H9 (cell line): ENCODE measurements around the gene PNRC2. TPM values are rescaled to one million over a fixed set of nuclear protein-coding genes. Genes with fewer than 3 reads are reported as not detected.

Experiments used
- DNase-seq: peaks from one replicate; pipeline ENCODE4 v3.0.0-alpha.2; 2017
- H2AFZ ChIP-seq: one replicate; pipeline ENCODE4 v1.6.1; 2013; ENCODE audit warnings: mild to moderate bottlenecking, low read length, control low read depth, moderate library complexity
- H2AK5ac ChIP-seq: 2 replicates; pipeline ENCODE4 v1.6.1; 2013; ENCODE audit warnings: low read length, control low read depth, mixed read lengths; ENCODE audit not compliant: insufficient read length
- H2BK120ac ChIP-seq: one replicate; pipeline ENCODE4 v1.6.1; 2013; ENCODE audit warnings: low read depth, mild to moderate bottlenecking, low read length, control low read depth, inconsistent platforms; ENCODE audit not compliant: poor library complexity, severe bottlenecking
- H2BK12ac ChIP-seq: 2 replicates; pipeline ENCODE4 v1.6.1; 2013; ENCODE audit warnings: low read length, control low read depth, mixed read lengths, low read depth; ENCODE audit not compliant: insufficient read length
- H2BK15ac ChIP-seq: 2 replicates; pipeline ENCODE4 v1.6.1; 2013; ENCODE audit warnings: low read depth, low read length, control low read depth
- H2BK20ac ChIP-seq: one replicate; pipeline ENCODE4 v1.6.1; 2013; ENCODE audit warnings: low read depth, mild to moderate bottlenecking, low read length, control low read depth, inconsistent platforms; ENCODE audit not compliant: poor library complexity, severe bottlenecking
- H2BK5ac ChIP-seq: 2 replicates; pipeline ENCODE4 v1.6.1; 2013; ENCODE audit warnings: low read length, control low read depth, mixed read lengths; ENCODE audit not compliant: insufficient read length
- H3K14ac ChIP-seq: 2 replicates; pipeline ENCODE4 v1.6.1; 2013; ENCODE audit warnings: low read length, control low read depth; ENCODE audit not compliant: insufficient read depth
- H3K18ac ChIP-seq: 2 replicates; pipeline ENCODE4 v1.6.1; 2013; ENCODE audit warnings: low read depth, mild to moderate bottlenecking, mixed read lengths, low read length, control low read depth; ENCODE audit not compliant: insufficient read length
- H3K23ac ChIP-seq: 2 replicates; pipeline ENCODE4 v1.6.1; 2013; ENCODE audit warnings: low read length, control low read depth, mixed read lengths, low read depth; ENCODE audit not compliant: insufficient read length
- H3K23me2 ChIP-seq: 2 replicates; pipeline ENCODE4 v1.6.1; 2013; ENCODE audit warnings: low read depth, mild to moderate bottlenecking, mixed read lengths, low read length, control low read depth; ENCODE audit not compliant: insufficient read length, poor library complexity, severe bottlenecking
- H3K27ac ChIP-seq: 2 replicates; pipeline ENCODE4 v1.5.1; 2013; ENCODE audit warnings: low read length, control low read depth, mixed read lengths, low read depth; ENCODE audit not compliant: insufficient read length
- H3K27me3 ChIP-seq: 2 replicates; pipeline ENCODE4 v1.6.1; 2013; ENCODE audit warnings: low read length, control low read depth, inconsistent platforms; ENCODE audit not compliant: insufficient read depth
- H3K4ac ChIP-seq: 2 replicates; pipeline ENCODE4 v1.6.1; 2013; ENCODE audit warnings: low read depth, mild to moderate bottlenecking, control low read depth, inconsistent platforms, low read length, moderate library complexity
- H3K4me1 ChIP-seq: 2 replicates; pipeline ENCODE4 v1.6.1; 2013; ENCODE audit warnings: low read length, control low read depth, inconsistent platforms; ENCODE audit not compliant: insufficient read depth
- H3K4me2 ChIP-seq: 2 replicates; pipeline ENCODE4 v1.6.1; 2013; ENCODE audit warnings: low read length, control low read depth, mixed read lengths; ENCODE audit not compliant: insufficient read length, insufficient read depth
- H3K56ac ChIP-seq: 2 replicates; pipeline ENCODE4 v1.6.1; 2013; ENCODE audit warnings: low read depth, mild to moderate bottlenecking, mixed read lengths, low read length, control low read depth; ENCODE audit not compliant: insufficient read length
- H3K79me1 ChIP-seq: 2 replicates; pipeline ENCODE4 v1.6.1; 2013; ENCODE audit warnings: low read depth, mild to moderate bottlenecking, moderate library complexity, low read length, control low read depth, inconsistent platforms; ENCODE audit not compliant: insufficient read depth, poor library complexity, severe bottlenecking
- H3K79me2 ChIP-seq: 2 replicates; pipeline ENCODE4 v1.6.1; 2013; ENCODE audit warnings: low read length, control low read depth, inconsistent platforms; ENCODE audit not compliant: insufficient read depth
- H3K9ac ChIP-seq: 2 replicates; pipeline ENCODE4 v1.6.1; 2013; ENCODE audit warnings: low read length, control low read depth, mixed read lengths; ENCODE audit not compliant: insufficient read length; ENCODE audit errors: extremely low read depth
- H3K9me3 ChIP-seq: one replicate; pipeline ENCODE4 v1.6.1; 2013; ENCODE audit warnings: low read depth, low read length, inconsistent platforms; ENCODE audit not compliant: control insufficient read depth
- H3T11ph ChIP-seq: one replicate; pipeline ENCODE4 v1.6.1; 2013; ENCODE audit warnings: mild to moderate bottlenecking, low read length, control low read depth, inconsistent platforms
- H4K20me1 ChIP-seq: one replicate; pipeline ENCODE4 v1.6.1; 2013; ENCODE audit not compliant: control insufficient read depth, insufficient read length, insufficient read depth
- H4K5ac ChIP-seq: 2 replicates; pipeline ENCODE4 v1.6.1; 2013; ENCODE audit warnings: low read depth, mild to moderate bottlenecking, mixed read lengths, low read length, control low read depth; ENCODE audit not compliant: insufficient read length
- H4K8ac ChIP-seq: replicated peaks from 2 replicates; pipeline ENCODE4 v1.6.1; 2013; ENCODE audit warnings: low read length, control low read depth, mixed read lengths, low read depth; ENCODE audit not compliant: insufficient read length
- H4K91ac ChIP-seq: 2 replicates; pipeline ENCODE4 v1.6.1; 2013; ENCODE audit warnings: low read depth, mild to moderate bottlenecking, moderate library complexity, mixed read lengths, low read length, control low read depth; ENCODE audit not compliant: insufficient read length
- H3K27ac Mint-ChIP-seq, 3 experiments: 2 replicates in 2 of 3; 3 replicates in 1 of 3; pipeline ENCODE4 v1.8.0; 2020 to 2021; ENCODE audit warnings: mixed read lengths in 3 of 3, mild to moderate bottlenecking in 1 of 3, moderate library complexity in 1 of 3
- H3K27me3 Mint-ChIP-seq: 2 replicates; pipeline ENCODE4 v1.8.0; 2021; ENCODE audit warnings: low read depth, mild to moderate bottlenecking, moderate library complexity, mixed read lengths
- H3K36me3 Mint-ChIP-seq, 3 experiments: 2 replicates in 2 of 3; 3 replicates in 1 of 3; pipeline ENCODE4 v1.8.0; 2020 to 2021; ENCODE audit warnings: low read depth in 3 of 3, mixed read lengths in 3 of 3; ENCODE audit not compliant: insufficient read depth in 1 of 3
- H3K4me1 Mint-ChIP-seq, 2 experiments: 2 replicates each; pipeline ENCODE4 v1.8.0; 2020; ENCODE audit warnings: mixed read lengths in 2 of 2
- H3K4me3 Mint-ChIP-seq, 2 experiments: 2 replicates in 1 of 2; 3 replicates in 1 of 2; pipeline ENCODE4 v1.8.0; 2020 to 2021; ENCODE audit warnings: mild to moderate bottlenecking in 2 of 2, mixed read lengths in 2 of 2, moderate library complexity in 1 of 2
- H3K9me3 Mint-ChIP-seq, 2 experiments: 2 replicates in 1 of 2; 3 replicates in 1 of 2; pipeline ENCODE4 v1.8.0; 2020; ENCODE audit warnings: mild to moderate bottlenecking in 2 of 2, mixed read lengths in 2 of 2, moderate library complexity in 1 of 2
- CTCF ChIP-seq: fragments of 200-600 bp; sonication (generic); conservative IDR thresholded peaks from 3 replicates; pipeline ENCODE4 v1.8.0; 2021; ENCODE audit warnings: antibody characterized with exemption, mild to moderate bottlenecking
- WGBS: extraction: QIAGEN DNeasy Blood & Tissue Kit; methylation state at CpG from one replicate; pipeline ENCODE4 v1.1.7; 2013; ENCODE audit warnings: missing lambda C conversion rate, low lambda C conversion rate, mixed read lengths; ENCODE audit not compliant: insufficient read length; ENCODE audit errors: extremely low coverage; 5-methylcytosine and 5-hydroxymethylcytosine counted together
- total RNA-seq: library from RNA; stranded (reverse); gene quantifications from 2 replicates; pipeline ENCODE4 v1.2.1, GENCODE V29; 2021

PNRC2 gene
- total RNA-seq, 1 experiment from 2014 or later = 87.6 TPM

GRCh38 chr1:23958810-23959460, 693 bp upstream of the PNRC2 start:
- no peak overlapping the region for H4K91ac ChIP-seq
- peaks cover 17 to 28% (median 20%) of the 10 kb centered on the region in 3 experiments; a peak in 6 of 7 replicates for H3K36me3 Mint-ChIP-seq
- peak overlapping the region; percentile 87 for H3K14ac ChIP-seq
- peak overlapping the region; percentile 89 to 97 for H3K4me3 Mint-ChIP-seq
- no peak overlapping the region; the same call in 1 of the 2 replicates for H3K4ac ChIP-seq
- no peaks in the 10 kb centered on the region for H3K9me3 Mint-ChIP-seq
- DNase-seq = peak; percentile 85
- peak overlapping the region; percentile 93 to 100 (median 95) for H3K27ac Mint-ChIP-seq
- no peaks in the 10 kb centered on the region for H3K27me3 ChIP-seq
- TF ChIP-seq CTCF = peak; percentile 25; the same call in 1 of the 3 replicates
- no peak overlapping the region for H3K23ac ChIP-seq
- no peaks in the 10 kb centered on the region for H3K79me1 ChIP-seq
- no peak overlapping the region for H2BK15ac ChIP-seq
- H2BK120ac ChIP-seq = no peak overlapping the region
- no peak overlapping the region for H3T11ph ChIP-seq
- no peak overlapping the region for H2BK5ac ChIP-seq
- no peaks in the 10 kb centered on the region; the same call in 1 of the 2 replicates for H3K27me3 Mint-ChIP-seq
- H3K23me2 ChIP-seq = peaks cover 3% of the 10 kb centered on the region
- no peak overlapping the region for H4K5ac ChIP-seq
- no peak overlapping the region for H3K56ac ChIP-seq
- peaks cover 33 to 35% of the 10 kb centered on the region in 2 experiments for H3K4me1 Mint-ChIP-seq
- peak overlapping the region; percentile 88 for H3K18ac ChIP-seq
- no peak overlapping the region for H2BK20ac ChIP-seq
- peak overlapping the region; percentile 16 for H3K27ac ChIP-seq
- H4K8ac ChIP-seq = no peak overlapping the region
- 0 out of 2 replicates have a peak, but pooled peaks cover 4% of the 10 kb centered on the region for H3K4me1 ChIP-seq
- H2AK5ac ChIP-seq = no peak overlapping the region
- WGBS = no CpG with 5 or more reads among the region's 30 CpGs
- peak overlapping the region; percentile 67 for H3K9ac ChIP-seq
- H3K4me2 ChIP-seq = peak overlapping the region; percentile 72
- H4K20me1 ChIP-seq = no peaks in the 10 kb centered on the region
- no peak overlapping the region for H2AFZ ChIP-seq
- no peaks in the 10 kb centered on the region for H3K9me3 ChIP-seq
- peaks cover 7% of the 10 kb centered on the region; the same call in 1 of the 2 replicates for H3K79me2 ChIP-seq
- no peak overlapping the region for H2BK12ac ChIP-seq
